ENCODE measurements around the gene TCEA3.

DNA sequence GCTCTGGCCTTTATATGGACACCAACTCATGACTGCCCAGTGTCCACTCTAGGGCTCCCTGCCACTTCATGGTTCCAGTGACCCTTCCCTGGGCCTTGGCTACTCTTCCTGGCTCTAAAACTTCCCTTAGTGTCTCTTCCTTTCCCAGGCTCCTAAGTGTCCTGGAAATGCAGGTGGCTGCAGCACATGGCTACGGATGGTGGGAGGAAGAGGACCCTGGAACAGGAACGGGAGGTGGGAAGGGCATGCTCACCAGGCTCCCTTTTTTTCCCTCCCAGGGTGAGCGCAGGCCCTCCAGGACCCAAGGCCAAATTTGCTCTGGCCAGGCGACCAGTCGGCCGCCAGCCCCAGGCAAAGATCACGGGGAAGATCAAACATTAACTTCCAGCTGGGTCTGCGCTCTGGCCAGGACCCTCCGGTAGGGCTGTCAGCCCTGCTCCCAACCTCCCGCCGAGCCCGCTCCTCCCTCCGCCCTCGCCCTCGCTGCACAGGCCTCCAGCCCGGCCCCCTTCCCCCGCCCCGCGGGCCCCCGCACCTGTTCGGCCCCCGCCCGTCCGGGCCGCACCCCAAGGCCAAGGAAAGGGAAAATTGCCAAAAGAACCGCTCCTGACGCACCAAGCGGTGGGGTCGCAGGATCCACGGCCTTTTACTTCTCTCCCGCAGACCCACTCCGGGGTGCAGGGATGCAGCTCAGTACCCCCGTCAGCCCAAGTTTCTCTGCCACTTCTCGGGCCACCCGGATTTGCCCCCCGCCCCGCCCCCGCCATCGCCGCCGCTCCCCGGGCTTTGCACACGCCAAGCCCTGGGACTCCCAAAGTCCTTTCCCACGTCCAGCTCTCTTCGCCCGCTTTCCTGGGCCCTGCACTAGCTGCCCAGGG, 894 bp downstream of the TCEA3 start:
- TF ChIP-seq, protein P1, sequence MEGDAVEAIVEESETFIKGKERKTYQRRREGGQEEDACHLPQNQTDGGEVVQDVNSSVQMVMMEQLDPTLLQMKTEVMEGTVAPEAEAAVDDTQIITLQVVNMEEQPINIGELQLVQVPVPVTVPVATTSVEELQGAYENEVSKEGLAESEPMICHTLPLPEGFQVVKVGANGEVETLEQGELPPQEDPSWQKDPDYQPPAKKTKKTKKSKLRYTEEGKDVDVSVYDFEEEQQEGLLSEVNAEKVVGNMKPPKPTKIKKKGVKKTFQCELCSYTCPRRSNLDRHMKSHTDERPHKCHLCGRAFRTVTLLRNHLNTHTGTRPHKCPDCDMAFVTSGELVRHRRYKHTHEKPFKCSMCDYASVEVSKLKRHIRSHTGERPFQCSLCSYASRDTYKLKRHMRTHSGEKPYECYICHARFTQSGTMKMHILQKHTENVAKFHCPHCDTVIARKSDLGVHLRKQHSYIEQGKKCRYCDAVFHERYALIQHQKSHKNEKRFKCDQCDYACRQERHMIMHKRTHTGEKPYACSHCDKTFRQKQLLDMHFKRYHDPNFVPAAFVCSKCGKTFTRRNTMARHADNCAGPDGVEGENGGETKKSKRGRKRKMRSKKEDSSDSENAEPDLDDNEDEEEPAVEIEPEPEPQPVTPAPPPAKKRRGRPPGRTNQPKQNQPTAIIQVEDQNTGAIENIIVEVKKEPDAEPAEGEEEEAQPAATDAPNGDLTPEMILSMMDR (IDR thresholded peaks at IDR 0.05), result no peak
- TF ChIP-seq POLR2A (IDR thresholded peaks at IDR 0.05), result no peak

All from ovary (tissue), 3 donors.